Measurements from ENCODE around the gene CLK3.

Gene CLK3

DNA sequence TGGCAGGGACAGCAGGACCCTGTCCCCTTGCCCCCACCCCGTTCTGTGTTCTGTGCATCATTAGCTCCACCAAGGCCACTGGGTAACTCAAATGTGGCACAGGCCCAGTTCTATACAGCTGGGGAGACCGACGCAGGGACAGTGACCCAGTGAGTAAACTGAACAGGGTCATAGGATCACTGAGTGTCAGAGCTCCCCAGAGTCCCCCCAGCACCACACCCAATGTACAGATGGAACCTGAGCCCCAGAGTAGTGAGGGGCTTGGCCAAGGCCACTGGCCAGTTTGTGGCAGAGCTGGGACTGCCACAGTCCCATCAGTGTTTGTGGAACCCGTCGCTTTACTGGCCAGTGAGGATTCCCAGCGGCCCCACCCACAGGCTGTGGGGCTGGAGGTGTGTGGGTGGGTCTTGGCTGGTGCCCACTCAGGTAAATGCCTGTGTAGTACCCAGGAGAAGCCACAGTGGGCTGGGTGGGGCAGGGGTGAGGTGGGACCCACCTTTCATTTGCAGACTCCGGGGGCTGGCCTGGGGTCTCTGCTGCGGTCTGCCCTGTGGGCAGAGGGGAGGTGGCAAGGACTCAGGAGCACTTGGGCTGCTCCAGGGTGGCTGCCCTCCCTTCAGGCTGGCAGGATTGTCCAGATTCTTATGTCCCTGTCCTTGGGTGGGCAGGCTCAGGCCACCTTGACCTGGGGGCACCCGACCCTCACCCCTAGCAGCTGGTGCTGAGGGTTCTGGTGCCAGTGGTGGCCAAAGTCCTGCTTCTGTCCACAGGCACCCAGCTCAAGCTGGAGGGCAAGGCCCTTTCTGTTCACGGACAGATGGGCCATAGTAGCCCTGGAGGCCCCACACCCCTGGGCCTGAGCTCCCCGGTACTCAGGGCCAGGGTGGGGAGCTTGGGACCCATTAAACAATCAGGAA lies 11.6 kb upstream of the CLK3 start:
- no peak for DNase-seq

GRCh38 chr15:74604983-74605794 lies 10.4 kb upstream of the CLK3 start:
- DNase-seq, result no peak

- DNase-seq, result no peak
Observed at GRCh38 chr15:74605795-74606150, 9.9 kb upstream of the CLK3 start.

- DNase-seq, result no peak
Observed at GRCh38 chr15:74608786-74609185, 6.8 kb upstream of the CLK3 start.

GRCh38 chr15:74609938-74610301 lies 5.7 kb upstream of the CLK3 start:
- DNase-seq, result no peak

- DNase-seq, result no peak
Observed at GRCh38 chr15:74610302-74610951, 5.2 kb upstream of the CLK3 start.

- no peak for DNase-seq
Observed at GRCh38 chr15:74611341-74611740, 4.3 kb upstream of the CLK3 start.

DNA sequence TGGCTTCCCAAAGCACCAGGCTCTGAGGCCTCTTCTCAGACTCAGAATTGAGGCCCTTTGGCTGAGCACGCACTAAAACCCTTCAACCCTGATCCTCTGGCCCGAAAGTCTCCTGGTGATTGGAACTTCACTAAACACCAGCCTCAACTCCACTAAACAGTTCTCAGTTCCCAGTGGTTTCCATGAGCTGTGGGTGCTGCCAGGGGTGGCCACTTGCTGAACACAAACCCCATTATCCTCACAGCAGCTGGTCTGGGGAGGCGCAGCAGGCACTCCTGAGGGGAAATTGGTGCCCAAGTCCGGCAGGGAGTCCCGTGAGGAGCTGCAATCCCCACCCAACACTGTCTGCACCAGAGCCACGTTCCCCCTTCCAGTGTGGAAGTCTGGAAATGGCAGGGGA lies 3.8 kb upstream of the CLK3 start:
- no peak for DNase-seq

DNA sequence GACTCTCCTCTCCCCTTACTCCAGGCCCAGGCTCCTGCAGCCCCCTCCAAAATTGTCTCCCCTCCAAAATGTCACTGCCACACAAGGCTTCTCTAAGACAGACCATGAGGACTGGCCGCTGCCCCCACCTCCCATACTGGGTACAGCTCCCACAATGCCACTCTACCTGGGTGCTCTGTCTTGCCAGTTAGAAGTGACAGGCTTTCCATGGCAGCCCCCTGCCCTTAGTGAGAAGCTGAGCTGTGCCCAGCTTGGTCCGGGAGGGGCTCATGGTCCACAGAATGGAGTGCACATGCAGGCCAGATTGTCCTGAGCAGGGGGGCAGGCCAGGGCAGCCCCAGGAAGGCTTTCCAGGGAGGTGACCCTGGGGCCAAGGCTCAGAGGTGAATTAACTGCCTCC lies 3.0 kb upstream of the CLK3 start:
- DNase-seq, result no peak

DNA sequence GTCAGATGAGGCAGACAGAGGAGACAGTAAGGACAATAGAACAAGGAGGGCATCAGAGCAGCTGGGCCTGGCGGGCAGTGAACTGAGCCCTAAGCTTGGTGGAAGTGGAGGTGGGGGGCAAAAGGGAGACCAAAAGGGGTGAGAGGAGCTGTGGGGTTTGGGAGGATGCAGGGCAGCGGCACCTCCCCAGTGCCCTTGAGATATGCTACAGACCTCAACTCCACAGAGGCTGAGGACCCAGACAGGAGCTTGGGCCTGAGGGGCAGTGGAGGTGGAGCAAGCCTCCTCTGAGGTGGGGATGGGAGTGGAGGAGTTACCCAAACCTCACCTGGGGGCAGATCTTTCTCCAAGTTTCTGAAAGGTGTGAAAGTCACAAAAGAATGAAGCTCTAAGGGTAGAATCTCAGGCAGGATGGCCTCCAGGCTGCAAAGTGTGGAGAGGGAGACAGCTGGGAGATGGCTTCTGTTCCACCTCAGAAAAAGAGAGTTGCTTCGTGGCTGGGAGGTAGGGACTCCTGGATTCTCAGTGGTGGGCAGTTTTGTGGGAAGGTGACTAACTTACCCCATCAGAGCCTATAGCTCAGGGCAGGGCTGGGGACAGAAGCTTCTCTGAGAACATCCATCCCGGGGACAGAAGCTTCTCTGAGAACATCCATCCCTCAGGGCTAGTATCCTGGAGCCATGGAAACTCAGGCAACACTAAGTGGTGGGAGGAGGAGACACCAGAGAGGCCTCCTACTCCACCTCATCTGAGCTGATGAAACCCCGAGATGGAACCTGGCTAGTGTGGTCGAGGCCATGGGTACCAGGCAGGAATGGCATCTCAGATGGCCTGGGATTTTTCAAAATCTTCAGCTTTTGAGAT lies 2.3 kb upstream of the CLK3 start:
- no peak for DNase-seq

GRCh38 chr15:74613953-74614743 lies 1.5 kb upstream of the CLK3 start:
- no peak for DNase-seq

- DNase-seq, result no peak
Observed at GRCh38 chr15:74614744-74615507, 710 bp upstream of the CLK3 start.

DNA sequence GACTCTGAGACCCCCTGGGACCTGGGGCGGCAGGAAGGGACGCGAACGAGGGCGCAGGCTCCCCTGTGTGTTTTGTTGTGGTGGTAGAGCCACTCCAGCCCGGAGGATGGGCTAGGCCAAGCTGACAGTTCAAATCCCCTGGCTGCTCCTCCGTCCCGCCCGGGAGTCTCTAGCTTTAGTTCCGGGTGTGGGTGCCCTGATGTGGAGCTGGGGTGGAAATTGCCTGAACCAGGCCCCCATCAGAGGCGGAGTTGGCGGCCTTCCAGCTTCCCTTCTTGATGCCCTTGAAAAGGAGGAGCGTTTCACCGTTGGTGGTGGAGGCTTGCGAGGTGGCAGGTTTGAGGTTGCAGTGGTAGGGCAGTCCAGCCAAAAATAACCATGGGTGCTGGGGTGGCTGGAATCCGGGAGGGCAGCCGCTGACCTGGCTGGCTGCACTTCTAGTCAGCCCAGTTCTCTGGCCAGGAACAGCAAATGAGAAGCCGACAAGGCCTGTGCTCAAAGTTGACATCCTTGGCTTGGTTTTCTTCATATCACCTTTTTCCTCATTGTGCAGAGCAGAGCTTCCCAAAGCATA lies 817 bp downstream of the CLK3 start:
- no peak for DNase-seq

DNA sequence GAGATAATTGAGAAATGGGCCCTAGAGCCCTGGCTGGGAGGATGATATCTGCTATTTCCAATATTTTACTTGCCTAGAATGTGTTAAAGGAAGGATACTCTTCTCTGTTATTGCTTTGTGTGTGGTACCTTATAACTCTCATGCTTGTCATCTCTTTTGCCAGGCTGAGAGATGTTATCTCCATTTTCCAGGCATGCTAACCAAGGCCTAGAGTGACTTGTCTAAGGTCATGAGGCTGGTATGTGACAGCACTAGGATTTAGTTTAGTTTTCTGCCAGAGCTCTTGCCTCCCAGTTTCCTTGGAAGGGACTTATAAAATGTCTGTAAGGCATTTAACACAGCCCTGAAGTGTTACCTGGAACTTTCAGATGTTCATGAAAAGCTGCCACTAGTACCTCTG lies 1.4 kb downstream of the CLK3 start:
- DNase-seq, result no peak

GRCh38 chr15:74618841-74619596 lies 3.4 kb downstream of the CLK3 start:
- DNase-seq, result no peak

DNA sequence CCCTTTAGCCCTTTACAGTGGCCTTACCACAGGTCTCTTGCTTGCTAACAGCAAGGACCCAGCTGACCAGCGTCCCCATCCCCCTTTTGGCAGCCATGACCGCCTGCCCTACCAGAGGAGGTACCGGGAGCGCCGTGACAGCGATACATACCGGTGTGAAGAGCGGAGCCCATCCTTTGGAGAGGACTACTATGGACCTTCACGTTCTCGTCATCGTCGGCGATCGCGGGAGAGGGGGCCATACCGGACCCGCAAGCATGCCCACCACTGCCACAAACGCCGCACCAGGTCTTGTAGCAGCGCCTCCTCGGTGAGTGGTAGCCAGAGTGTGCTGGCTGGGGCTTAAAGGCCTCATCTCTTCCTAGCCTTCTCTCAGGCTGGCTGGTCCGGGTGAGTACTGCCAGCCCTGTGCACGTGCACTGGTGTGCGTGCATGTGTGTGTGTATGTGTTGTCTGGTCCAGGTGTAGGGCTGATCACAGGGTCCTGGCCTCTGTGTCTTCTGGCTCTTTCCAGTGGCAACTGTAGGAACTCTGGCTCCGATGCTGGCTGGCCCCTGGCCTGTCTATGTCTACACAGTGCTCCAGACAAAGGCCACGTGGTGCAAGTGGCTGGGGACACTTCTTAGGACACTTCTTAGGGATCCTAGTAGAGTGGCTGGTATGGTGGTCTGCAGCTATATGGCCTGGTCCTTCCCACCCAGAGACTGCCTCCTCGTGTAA lies 4.4 kb downstream of the CLK3 start:
- no peak for DNase-seq

DNA sequence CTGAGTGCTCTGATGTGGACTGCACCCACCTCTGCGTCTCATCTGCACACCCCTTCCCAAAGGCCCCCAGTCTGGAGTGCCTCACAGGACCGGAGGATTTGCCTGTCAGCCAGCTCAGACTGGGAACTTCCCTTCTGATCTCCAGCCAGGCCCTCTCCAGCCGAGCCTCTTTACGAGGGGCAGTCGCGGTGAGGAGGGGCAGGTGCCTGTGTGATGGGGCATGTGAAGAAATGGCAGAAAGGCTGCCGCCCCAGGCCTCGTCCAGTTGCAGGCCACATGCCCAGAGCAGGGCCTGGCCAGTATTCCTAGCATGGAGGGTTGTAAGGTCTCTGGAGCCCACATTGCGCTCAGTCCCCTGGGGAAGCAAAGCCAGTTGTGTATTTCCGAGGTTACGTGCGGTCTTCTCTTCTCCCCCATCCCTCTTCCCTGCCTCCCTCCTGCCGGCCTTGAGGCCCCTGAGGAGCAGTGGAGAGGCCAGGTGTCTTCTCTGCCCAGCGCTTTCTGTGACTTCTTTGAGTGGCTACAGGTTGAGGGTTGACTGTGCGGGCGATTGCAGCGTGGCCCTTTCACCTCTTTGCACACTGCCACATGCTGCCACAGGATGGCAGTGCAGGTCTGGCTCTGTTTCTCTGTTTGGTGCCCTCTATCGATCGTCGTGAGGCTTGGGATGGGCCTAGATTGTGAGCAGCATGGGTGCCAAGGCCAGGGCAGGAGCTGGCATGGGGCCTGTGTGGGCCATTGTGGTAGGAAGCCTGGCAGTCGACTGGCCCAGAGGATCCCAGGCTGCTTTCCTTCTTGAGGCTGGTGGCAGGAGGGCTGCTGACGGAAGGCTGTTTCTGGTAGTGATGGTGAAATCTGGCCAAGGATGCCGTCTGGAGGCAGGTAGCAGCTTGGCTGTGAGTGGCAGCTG lies 5.3 kb downstream of the CLK3 start:
- no peak for DNase-seq

GRCh38 chr15:74621546-74621920 lies 5.9 kb downstream of the CLK3 start:
- DNase-seq, result no peak
